Measurements from ENCODE around the gene CDH1.
A peak's percentile ranks its signal among the peaks of the same experiment; 100 is the strongest.

Gene CDH1

GRCh38 chr16:68732741-68733399 is 4.2 kb upstream of the CDH1 start:
- DNase-seq, result no peak

GRCh38 chr16:68733570-68733969 is 3.5 kb upstream of the CDH1 start:
- no peak for DNase-seq

DNA sequence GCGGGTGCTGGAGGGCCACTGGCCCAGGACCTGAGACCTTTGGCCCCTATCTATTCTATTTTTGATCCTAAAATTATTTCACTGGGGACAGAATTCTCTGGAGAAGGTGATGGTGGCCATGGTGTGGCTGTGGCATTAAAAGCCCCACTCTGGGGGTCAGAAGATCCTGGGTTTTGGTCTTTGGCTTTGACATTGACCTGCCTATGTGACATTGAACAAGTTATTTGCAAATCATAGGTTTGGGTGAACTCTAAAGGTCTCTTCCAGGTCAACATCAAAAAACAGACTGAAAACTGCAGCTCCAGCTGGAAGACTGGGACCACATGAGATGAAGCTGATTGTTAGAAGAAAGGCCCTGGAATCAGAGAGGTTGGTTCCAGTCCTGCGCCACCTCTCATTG is 2.3 kb upstream of the CDH1 start:
- DNase-seq, result no peak

DNA sequence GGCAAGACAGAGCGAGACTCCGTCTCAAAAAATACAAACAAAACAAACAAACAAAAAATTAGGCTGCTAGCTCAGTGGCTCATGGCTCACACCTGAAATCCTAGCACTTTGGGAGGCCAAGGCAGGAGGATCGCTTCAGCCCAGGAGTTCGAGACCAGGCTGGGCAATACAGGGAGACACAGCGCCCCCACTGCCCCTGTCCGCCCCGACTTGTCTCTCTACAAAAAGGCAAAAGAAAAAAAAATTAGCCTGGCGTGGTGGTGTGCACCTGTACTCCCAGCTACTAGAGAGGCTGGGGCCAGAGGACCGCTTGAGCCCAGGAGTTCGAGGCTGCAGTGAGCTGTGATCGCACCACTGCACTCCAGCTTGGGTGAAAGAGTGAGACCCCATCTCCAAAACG is 531 bp upstream of the CDH1 start:
- no peak for DNase-seq

DNA sequence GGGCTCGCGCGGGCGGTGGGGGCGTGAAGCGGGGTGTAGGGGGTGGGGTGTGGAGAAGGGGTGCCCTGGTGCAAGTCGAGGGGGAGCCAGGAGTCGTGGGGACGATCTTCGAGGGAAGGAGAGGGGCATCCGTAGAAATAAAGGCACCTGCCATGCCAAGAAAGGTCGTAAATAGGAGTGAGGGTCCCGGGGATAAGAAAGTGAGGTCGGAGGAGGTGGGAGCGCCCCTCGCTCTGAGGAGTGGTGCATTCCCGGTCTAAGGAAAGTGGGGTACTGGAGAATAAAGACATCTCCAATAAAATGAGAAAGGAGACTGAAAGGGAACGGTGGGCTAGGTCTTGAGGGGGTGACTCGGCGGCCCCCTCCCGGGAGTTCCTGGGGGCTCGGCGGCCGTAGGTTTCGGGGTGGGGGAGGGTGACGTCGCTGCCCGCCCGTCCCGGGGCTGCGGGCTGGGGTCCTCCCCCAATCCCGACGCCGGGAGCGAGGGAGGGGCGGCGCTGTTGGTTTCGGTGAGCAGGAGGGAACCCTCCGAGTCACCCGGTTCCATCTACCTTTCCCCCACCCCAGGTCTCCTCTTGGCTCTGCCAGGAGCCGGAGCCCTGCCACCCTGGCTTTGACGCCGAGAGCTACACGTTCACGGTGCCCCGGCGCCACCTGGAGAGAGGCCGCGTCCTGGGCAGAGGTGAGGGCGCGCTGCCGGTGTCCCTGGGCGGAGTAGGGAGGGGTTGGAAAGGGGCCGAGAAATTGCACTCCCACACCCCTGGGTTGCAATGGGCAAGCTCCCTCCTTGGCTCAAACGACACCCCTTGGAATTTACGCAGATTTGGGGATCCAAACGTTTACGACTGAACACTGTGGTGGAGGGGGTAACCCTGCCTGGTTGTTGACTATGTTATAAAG is 888 bp downstream of the CDH1 start:
- peak; percentile 53 for DNase-seq

DNA sequence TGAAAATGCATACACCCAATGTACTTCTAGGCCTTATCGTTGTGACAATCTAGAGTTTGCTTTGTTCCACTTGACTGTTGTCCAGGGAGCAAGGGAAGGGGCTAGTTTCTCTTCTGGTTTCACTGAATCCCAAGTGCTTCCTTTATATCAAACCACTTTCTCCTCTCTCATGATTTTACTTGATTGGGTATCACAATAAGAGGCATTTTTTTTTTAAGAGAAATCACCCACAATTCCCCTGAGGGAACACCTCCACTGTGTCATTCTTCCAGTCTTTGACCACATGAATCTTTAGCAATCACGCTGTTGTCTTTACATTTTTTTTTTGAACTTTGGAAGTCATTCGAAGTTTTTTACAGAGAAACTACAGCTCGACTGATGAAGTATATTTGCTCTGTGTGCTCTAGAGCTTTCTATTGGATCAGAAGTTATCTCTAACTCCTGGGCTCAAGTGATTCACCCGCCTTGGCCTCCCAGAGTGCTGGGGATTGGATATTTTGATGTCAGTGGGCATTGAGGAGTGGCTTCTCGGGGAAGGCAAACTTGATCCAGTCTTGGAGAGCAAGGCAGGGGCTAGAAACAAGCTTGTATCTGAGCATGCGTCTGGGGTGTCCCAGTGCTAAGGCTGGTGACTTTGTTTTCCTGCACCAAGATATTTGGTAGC is 3.0 kb downstream of the CDH1 start:
- no peak for DNase-seq

DNA sequence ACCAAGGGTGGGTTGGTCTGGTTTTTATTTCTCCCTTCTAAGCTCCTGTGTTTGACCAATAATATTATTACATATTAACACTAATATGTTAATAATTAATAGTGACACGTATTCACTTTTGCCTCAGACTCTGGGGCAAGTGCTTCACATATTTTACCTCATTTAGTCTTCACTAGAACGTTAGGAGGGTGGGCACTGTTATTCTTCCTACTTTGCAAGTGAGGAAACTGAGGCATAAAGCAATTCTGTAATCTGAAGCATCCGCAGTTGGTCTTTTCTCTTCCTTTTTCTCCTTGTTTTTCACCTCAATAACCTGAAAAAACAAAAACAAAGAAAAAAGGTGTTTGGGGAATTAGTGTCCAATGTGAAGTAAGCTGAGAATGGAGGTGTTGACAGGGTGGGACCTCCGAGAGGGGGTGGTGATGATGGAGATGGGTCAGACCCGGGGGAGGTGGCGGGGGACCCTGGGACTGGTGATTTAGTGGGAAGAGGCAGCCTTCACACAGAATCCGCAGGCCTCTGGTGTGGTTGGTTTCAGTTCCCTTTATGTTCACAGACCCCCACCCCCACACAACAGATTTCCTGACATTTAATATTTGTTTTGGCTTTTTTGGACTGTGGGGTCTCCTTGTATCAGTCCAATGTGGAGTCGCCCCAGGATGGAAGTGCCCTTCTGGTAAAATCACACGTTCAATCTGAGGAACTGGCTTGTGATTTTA is 3.7 kb downstream of the CDH1 start:
- no peak for DNase-seq

GRCh38 chr16:68743664-68744063 is 6.6 kb downstream of the CDH1 start:
- DNase-seq, result no peak

GRCh38 chr16:68744744-68745280 is 7.7 kb downstream of the CDH1 start:
- peak; percentile 89 for DNase-seq

GRCh38 chr16:68746951-68747350 is 9.9 kb downstream of the CDH1 start:
- no peak for DNase-seq

DNA sequence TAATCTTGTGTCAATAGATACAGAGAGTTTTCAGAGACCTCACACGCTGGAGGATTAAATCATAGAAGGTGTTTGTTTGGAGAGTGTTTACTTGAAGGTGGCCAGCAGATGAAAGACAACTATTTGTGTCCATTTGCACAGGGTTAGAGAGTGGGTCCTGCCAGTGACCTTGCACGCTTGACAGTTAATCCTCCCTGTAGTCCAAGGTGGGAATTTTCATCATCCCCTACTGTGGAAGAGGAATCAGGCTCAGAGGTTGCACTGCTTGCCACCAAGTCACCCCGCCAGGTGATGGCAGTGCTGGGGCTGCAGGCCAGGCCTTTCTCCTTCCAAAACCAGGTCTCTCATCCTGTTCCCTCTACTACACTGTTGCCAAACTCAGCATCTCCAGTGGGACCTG is 12.3 kb downstream of the CDH1 start:
- no peak for DNase-seq

- no peak for DNase-seq
Measured at GRCh38 chr16:68750193-68750695, 13.2 kb downstream of the CDH1 start.

GRCh38 chr16:68751160-68751559 is 14.1 kb downstream of the CDH1 start:
- DNase-seq, result no peak

GRCh38 chr16:68752602-68753001 is 15.5 kb downstream of the CDH1 start:
- DNase-seq, result no peak

- DNase-seq, result no peak
Measured at GRCh38 chr16:68754084-68754792, 17.1 kb downstream of the CDH1 start.

DNA sequence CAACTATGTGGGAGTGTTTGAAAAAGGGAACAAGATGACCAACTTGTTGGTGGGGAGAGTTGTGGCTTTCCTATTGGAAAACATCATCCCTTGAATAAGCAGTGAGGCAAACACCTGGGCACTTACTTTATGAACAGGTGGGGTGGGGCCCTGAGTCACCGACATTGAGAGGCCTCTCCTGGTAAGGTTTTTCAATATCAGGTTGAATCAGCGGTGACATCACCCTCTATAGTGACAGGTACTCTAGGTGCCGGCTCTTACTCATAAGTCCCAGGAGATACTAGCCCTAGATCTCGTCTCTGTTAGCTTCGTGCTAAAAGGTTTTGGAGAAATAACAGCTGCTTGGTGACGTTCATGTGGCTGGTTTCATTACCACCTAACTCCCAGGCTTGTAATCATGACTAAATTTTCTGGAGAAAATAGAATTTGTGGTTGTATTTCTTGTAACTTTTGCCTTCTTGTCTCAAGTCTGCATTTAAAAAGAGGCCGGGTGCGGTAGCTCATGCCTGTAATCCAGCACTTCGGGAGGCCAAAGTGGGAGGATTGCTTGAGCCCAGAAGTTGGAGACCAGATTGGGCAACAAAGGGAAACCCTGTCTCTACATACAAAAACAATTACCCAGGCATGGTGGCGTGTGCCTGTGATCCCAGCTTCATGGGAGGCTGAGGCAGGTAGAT is 19.3 kb downstream of the CDH1 start:
- peak; percentile 89 for DNase-seq

GRCh38 chr16:68757625-68757935 is 20.5 kb downstream of the CDH1 start:
- DNase-seq, result no peak

- DNase-seq, result no peak
Measured at GRCh38 chr16:68759062-68759461, 22.0 kb downstream of the CDH1 start.

GRCh38 chr16:68760671-68761275 is 23.7 kb downstream of the CDH1 start:
- peak; percentile 49 for DNase-seq

- no peak for DNase-seq
Measured at GRCh38 chr16:68762996-68763756, 26.1 kb downstream of the CDH1 start.
